Keratinocyte (primary cell): Measurements from ENCODE around the gene FAM124A. TPM values are rescaled to one million over a fixed set of nuclear protein-coding genes. Genes with fewer than 3 reads are reported as not detected.

ENCODE experiments used
- DNase-seq: peaks from one replicate; pipeline ENCODE4 v3.0.0-alpha.2; 2011; ENCODE audit warnings: low read depth, missing footprints, low spot score
- FAIRE-seq: peaks from 2 replicates; lab custom pipeline; 2011; peaks lifted over from hg19 to GRCh38; lab: Jason Lieb, UNC
- H2AFZ ChIP-seq: 2 replicates; pipeline ENCODE4 v1.6.0; 2012; ENCODE audit warnings: low read length, control low read depth, inconsistent platforms; ENCODE audit not compliant: control insufficient read depth
- H3K27ac ChIP-seq: 2 replicates; pipeline ENCODE4 v1.5.1; 2011; ENCODE audit warnings: low read length; ENCODE audit not compliant: control insufficient read depth, insufficient read depth
- H3K27me3 ChIP-seq: 3 replicates; pipeline ENCODE4 v1.6.0; 2011; ENCODE audit warnings: low read length; ENCODE audit not compliant: control insufficient read depth, insufficient read depth; ENCODE audit errors: extremely low read depth
- H3K36me3 ChIP-seq, 2 experiments: 2 replicates in 1 of 2; 3 replicates in 1 of 2; pipeline ENCODE4 v1.5.1; 2011; ENCODE audit warnings: low read length in 2 of 2, mild to moderate bottlenecking in 1 of 2; ENCODE audit not compliant: control insufficient read depth in 2 of 2, insufficient read depth in 2 of 2; ENCODE audit errors: extremely low read depth in 1 of 2
- H3K4me1 ChIP-seq: 3 replicates; pipeline ENCODE4 v1.5.1; 2011; ENCODE audit warnings: low read length; ENCODE audit not compliant: control insufficient read depth, insufficient read depth; ENCODE audit errors: extremely low read depth
- H3K4me2 ChIP-seq: 3 replicates; pipeline ENCODE4 v1.6.0; 2011; ENCODE audit warnings: low read depth, low read length; ENCODE audit not compliant: control insufficient read depth, insufficient read depth; ENCODE audit errors: extremely low read depth
- H3K4me3 ChIP-seq, 3 experiments: fragments of 200-600 bp in 1 of 3; sonication (generic) in 1 of 3; 2 replicates in 2 of 3; 3 replicates in 1 of 3; pipeline ENCODE4 v1.5.1; 2011 to 2016; ENCODE audit warnings: low read length in 3 of 3, mild to moderate bottlenecking in 3 of 3, control low read depth in 2 of 3, inconsistent platforms in 1 of 3, low read depth in 1 of 3, mixed read lengths in 1 of 3, mixed run types in 1 of 3, moderate library complexity in 1 of 3; ENCODE audit not compliant: control insufficient read depth in 2 of 3, insufficient read depth in 2 of 3; ENCODE audit errors: extremely low read depth in 1 of 3
- H3K79me2 ChIP-seq: 2 replicates; pipeline ENCODE4 v1.6.0; 2012; ENCODE audit warnings: low read length; ENCODE audit not compliant: control insufficient read depth, insufficient read depth
- H3K9ac ChIP-seq: 3 replicates; pipeline ENCODE4 v1.6.0; 2011; ENCODE audit warnings: low read length; ENCODE audit not compliant: control insufficient read depth, insufficient read depth; ENCODE audit errors: extremely low read depth
- H3K9me1 ChIP-seq: 3 replicates; pipeline ENCODE4 v1.6.0; 2011; ENCODE audit warnings: low read length; ENCODE audit not compliant: control insufficient read depth, insufficient read depth; ENCODE audit errors: extremely low read depth
- H3K9me3 ChIP-seq: 2 replicates; pipeline ENCODE4 v1.5.1; 2012; ENCODE audit warnings: low read depth, low read length; ENCODE audit not compliant: control insufficient read depth
- H4K20me1 ChIP-seq: 3 replicates; pipeline ENCODE4 v1.6.0; 2011; ENCODE audit warnings: low read length; ENCODE audit not compliant: control insufficient read depth, insufficient read depth; ENCODE audit errors: extremely low read depth
- CTCF ChIP-seq, 3 experiments: IDR thresholded peaks in 1 of 3; conservative IDR thresholded peaks in 1 of 3; optimal IDR thresholded peaks in 1 of 3; 2 replicates in 2 of 3; 3 replicates in 1 of 3; pipeline versions ENCODE3 to v1.5.1; 2011; ENCODE audit warnings: low read length in 3 of 3, mild to moderate bottlenecking in 3 of 3, moderate library complexity in 2 of 3, control low read depth in 1 of 3, inconsistent platforms in 1 of 3; ENCODE audit not compliant: insufficient read depth in 2 of 3; ENCODE audit errors: extremely low read depth in 1 of 3
- EZH2 ChIP-seq: IDR thresholded peaks from one replicate; pipeline ENCODE4 v1.6.1; 2012; ENCODE audit warnings: inconsistent platforms, mild to moderate bottlenecking, low read length, moderate library complexity
- dilution Hi-C: fragments of 300-500 bp; cut with MboI; formaldehyde crosslinking; loops from one replicate; pipeline ENCODE4 v1.7.0; 2020; ENCODE audit warnings: low sequenced_read_pairs; ENCODE audit not compliant: extremely low pct_ligation_motif_present
- polyA plus RNA-seq, 5 experiments: library from polyadenylated mRNA; depleted of rRNA in 3 of 5; stranded (reverse) in 3 of 5; stranded (forward) in 1 of 5; unstranded in 1 of 5; fragments of >200 nt; gene quantifications; 1 replicate in 1 of 5; 2 replicates in 3 of 5; 3 replicates in 1 of 5; pipeline versions ENCODE4 v1.2.1 to v1.2.3, GENCODE V29; 2011 to 2012; ENCODE audit warnings: missing spikeins in 2 of 5, low read depth in 1 of 5, low replicate concordance in 1 of 5

FAM124A gene
- polyA plus RNA-seq, 1 donor (not counting 4 experiments of a cell fraction or from before 2014, with no cell fraction given) = 0.05 TPM

GRCh38 chr13:51262501-51263211 lies 40.5 kb downstream of the FAM124A start:
- Histone ChIP-seq H3K27me3 (peaks cover 4% of the 10 kb centered on the region), H3K9me3 (no peaks in the 10 kb centered on the region), H3K79me2 (no peaks in the 10 kb centered on the region), H3K36me3 (no peaks in the 10 kb centered on the region), H4K20me1 (no peaks in the 10 kb centered on the region), H2AFZ (no peak overlapping the region), H3K4me2 (no peak overlapping the region), H3K27ac (no peak overlapping the region), H3K4me1 (no peaks in the 10 kb centered on the region), H3K9me1 (no peaks in the 10 kb centered on the region), H3K4me3 (no peak overlapping the region), H3K9ac (no peak overlapping the region)
- dilution Hi-C loops = no loop called here
- DNase-seq (no peak), FAIRE-seq (no peak)
- TF ChIP-seq CTCF (optimal IDR thresholded peaks at IDR 0.05 in 1 of 3, IDR thresholded peaks at IDR 0.05 in 1 of 3, conservative IDR thresholded peaks at IDR 0.05 in 1 of 3; ENCODE audit: extremely low read depth in 1 of 3, insufficient read depth in 2 of 3, low read length in 3 of 3) (peak in 1 of 3 experiments; percentile 24), EZH2 (no peak)

GRCh38 chr13:51266642-51267041 lies 44.4 kb downstream of the FAM124A start:
- peaks cover 5% of the 10 kb centered on the region for H3K27me3 ChIP-seq
- TF ChIP-seq EZH2 (no peak), CTCF (optimal IDR thresholded peaks at IDR 0.05 in 1 of 3, IDR thresholded peaks at IDR 0.05 in 1 of 3, conservative IDR thresholded peaks at IDR 0.05 in 1 of 3; ENCODE audit: extremely low read depth in 1 of 3, insufficient read depth in 2 of 3, low read length in 3 of 3) (no peak)
- no peak overlapping the region for H2AFZ ChIP-seq
- DNase-seq (no peak), FAIRE-seq (no peak)
- H3K79me2 ChIP-seq = no peaks in the 10 kb centered on the region
- H3K4me1 ChIP-seq = no peaks in the 10 kb centered on the region
- no peak overlapping the region for H3K27ac ChIP-seq
- H4K20me1 ChIP-seq = no peaks in the 10 kb centered on the region
- H3K4me3 ChIP-seq = no peak overlapping the region
- dilution Hi-C loops = no loop called here
- H3K9me3 ChIP-seq = no peaks in the 10 kb centered on the region
- H3K36me3 ChIP-seq = no peaks in the 10 kb centered on the region
- no peak overlapping the region for H3K4me2 ChIP-seq
- H3K9ac ChIP-seq = no peak overlapping the region
- no peaks in the 10 kb centered on the region for H3K9me1 ChIP-seq
